GM13977 (cell line): ENCODE results near the gene DNHD1.
A peak's percentile ranks its signal among the peaks of the same experiment; 100 is the strongest.

ENCODE experiments used
- DNase-seq: peaks from one replicate; pipeline ENCODE4 v3.0.0; 2012; ENCODE audit warnings: low spot score
- CTCF ChIP-seq: IDR thresholded peaks from 2 replicates; pipeline ENCODE4 v1.5.1; 2012; ENCODE audit warnings: mild to moderate bottlenecking, control low read depth; ENCODE audit not compliant: insufficient read depth; ENCODE audit errors: extremely low read depth, missing control alignments
- in situ Hi-C: fragments of 300-500 bp; cut with MboI; formaldehyde crosslinking; loops from one replicate; pipeline ENCODE4 v1.12.0; 2022; ENCODE audit warnings: low sequenced_read_pairs, low pct_unique_long_range_greater_than_20kb, mixed read lengths, inconsistent platforms; ENCODE audit not compliant: unreplicated experiment

Gene DNHD1

DNA sequence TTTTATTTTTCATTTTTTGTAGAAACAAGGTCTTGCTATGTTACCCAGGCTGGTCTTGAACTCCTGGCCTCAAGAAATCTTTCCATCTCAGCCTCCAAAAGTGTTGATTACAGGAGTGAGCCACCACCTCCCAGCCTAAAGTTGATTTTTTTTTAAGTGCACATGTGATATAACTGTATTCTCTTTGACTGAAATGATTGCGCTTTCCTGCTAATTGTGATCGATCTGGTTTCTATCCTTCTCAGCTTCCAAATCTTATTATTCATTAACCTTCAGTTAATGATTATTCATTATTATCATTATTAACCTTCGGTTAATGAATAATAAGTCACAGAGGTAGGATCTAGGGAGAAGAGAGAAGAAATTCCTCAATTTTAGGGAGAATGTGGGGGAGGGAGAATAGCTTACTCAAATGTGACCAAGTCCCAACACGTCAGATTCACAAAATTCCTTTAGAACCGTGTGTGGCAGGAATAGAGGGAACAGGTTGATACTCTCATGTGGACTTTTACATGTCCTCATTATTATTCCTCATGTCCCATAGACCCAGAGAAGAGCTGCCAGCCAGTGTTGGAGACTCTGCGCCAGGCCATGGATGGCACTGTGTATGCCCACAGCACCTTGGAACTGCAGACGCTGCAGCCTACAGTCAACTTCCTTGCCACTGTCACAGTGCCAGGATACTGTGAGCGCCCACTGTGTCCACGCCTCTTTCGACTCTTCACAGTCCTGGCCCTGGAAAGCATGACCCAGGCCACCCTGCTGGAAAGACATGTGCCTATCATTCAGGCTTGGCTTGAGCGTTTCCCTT lies 59.3 kb downstream of the DNHD1 start:
- no peak for DNase-seq
- in situ Hi-C loops = no loop called here
- TF ChIP-seq CTCF = no peak

DNA sequence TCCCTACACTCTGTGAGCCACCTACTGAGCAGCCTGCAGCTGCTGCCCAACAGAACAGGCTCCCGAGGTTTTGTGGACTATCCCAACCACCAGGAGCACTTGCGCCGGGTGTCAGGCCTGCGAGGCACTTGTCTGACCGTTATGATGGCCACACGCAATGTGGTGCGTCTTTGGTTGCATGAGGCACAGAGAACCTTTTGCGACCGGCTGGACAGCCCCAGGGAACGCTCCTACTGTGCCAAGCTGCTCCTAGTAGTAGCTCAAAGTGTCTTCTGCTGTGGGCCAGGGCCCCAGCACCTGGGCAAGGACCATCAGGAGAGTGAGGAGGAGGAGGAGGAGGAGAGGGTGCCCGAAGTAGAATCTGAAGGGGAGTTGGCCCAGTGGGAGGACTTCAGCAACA lies 60.0 kb downstream of the DNHD1 start:
- in situ Hi-C loops = no loop called here
- no peak for TF ChIP-seq CTCF
- no peak for DNase-seq

DNA sequence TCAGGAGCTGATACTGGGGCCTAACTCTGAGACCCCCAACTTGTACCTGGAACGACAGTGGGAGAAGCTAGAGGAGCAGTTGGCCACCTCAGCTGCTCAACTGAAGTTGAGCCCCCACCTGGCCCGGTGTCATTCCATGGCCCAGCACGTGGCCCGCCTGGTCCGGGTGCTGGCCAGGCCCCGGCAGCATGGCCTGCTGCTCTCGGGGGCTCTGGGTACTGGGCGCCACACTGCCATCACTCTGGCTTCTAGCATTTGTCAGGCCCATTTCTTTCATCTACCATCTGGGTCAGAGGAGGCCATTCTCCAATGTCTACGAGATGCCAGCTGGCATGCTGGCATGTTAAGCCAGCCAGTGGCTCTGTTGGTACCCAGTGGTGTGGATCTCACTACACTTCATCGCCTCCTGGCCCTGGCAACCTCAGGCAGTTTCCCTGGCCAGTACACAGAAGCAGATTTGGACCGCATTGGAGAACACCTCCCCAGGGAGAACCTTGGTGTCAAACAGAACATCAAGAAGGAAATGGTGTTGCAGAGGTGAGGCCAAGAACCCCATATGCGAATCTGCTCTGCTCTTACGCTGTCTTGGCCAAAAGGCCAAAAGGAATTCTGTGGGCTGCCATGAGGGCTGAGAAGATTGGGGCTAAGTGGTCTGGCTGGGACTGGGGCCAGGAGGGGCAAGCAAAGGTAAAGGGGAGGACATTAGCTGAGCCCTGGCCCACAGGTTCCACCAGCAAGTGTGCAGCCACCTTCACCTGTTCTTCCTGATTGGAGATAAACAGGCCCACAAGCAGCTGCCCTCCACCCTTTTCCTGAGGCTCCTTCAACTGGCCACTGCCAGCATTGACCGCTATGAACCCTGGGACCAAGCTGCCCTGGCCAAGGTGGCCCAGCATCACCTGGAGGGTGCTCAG lies 60.9 kb downstream of the DNHD1 start:
- no peak for TF ChIP-seq CTCF
- DNase-seq = peak; percentile 8
- in situ Hi-C loops = no loop called here

DNA sequence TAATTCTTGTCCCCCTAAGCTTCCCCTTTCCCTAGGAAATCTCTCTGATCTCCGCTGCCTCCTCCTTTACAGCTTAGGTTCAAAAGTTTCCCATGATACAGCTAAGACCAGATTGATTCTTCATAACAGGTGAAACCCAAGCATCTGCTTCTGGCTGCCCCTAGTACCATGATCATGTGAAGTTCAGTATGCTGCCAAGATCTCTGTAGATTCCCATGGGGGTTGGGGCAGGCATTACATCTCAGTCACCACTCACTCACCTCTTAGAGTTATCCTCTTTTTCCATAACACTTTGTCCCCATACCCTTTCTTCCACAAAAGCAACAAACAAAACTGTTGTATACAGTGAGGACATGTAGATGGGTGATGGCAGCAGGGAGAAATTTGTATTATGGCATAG lies 62.3 kb downstream of the DNHD1 start:
- in situ Hi-C loops = no loop called here
- no peak for TF ChIP-seq CTCF
- no peak for DNase-seq

DNA sequence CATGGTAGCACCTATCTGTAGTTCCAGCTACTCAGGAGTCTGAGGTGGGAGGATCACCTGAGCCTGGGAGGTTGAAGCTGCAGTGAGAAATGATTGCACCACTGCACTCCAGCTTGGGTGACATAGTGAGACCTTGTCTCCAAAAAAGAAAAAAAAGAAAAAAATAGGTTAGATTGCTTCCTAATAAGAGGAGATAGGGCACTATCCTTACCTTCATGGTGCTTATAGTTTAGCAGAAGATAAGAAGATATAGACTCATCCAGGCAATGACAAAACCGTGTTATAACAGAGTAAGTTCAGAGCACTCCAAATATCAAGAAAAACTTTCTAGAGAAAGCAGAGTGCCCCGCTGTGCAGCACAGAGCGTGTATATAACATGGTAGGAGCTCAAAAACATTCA lies 64.2 kb downstream of the DNHD1 start:
- DNase-seq = no peak
- in situ Hi-C loops = no loop called here
- no peak for TF ChIP-seq CTCF

DNA sequence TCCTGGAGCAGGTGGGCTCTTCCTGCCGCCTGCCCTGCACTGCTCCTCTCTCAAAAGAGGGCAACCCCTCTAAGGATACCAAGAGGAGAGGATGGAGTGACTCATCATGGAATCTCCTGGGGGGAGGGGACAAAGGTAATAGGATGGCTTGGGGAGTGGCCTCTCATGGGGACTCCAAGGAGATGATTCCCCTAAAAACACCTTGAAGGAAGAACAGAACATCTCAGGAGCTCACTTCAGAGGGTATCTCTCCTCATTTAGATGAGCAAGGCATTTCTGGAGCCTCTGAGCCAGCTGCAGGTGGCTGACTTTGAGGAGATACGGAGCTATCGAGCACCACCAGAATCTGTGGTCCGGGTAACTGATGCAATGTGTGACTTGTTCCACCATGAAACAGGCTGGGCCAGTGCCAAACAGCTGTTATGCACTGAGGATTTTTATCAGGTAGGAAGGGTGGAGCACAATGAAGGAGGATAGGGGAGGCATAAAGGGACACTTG lies 66.1 kb downstream of the DNHD1 start:
- DNase-seq = no peak
- TF ChIP-seq CTCF = no peak
- in situ Hi-C loops = no loop called here
